Right atrium auricular region (tissue), 2 donors: Measurements from ENCODE around the gene NEK11. TPM values are rescaled to one million over a fixed set of nuclear protein-coding genes. Genes with fewer than 3 reads are reported as not detected.

Experiments
- DNase-seq: peaks from one replicate; pipeline ENCODE4 v3.0.0-alpha.2; 2019; ENCODE audit warnings: low spot score
- H3K27ac ChIP-seq, 2 donors: fragments of 200-600 bp; sonication (generic); 1 replicate in 1 of 2; 2 replicates in 1 of 2; pipeline ENCODE4 v1.5.1; 2016 to 2019
- H3K27me3 ChIP-seq, 2 donors: fragments of 200-600 bp; sonication (generic); one replicate each; pipeline versions ENCODE4 v1.5.1 to v1.6.0; 2017 to 2019
- H3K36me3 ChIP-seq: fragments of 200-600 bp; sonication (generic); one replicate; pipeline ENCODE4 v1.5.1; 2016
- H3K4me1 ChIP-seq, 2 donors: fragments of 200-600 bp; sonication (generic); one replicate each; pipeline versions ENCODE4 v1.5.1 to v1.6.0; 2017 to 2019
- H3K4me3 ChIP-seq, 2 donors: fragments of 200-600 bp; sonication (generic); 1 replicate in 1 of 2; 2 replicates in 1 of 2; pipeline ENCODE4 v1.5.1; 2017 to 2019; ENCODE audit warnings: mild to moderate bottlenecking in 1 of 2, moderate library complexity in 1 of 2
- H3K9me3 ChIP-seq, 2 donors: fragments of 200-600 bp; sonication (generic); one replicate each; pipeline ENCODE4 v1.5.1; 2019
- CTCF ChIP-seq, 2 donors: fragments of 200-600 bp; sonication (generic); IDR thresholded peaks; one replicate each; pipeline ENCODE4 v1.5.1; 2019; ENCODE audit warnings: antibody characterized with exemption in 2 of 2
- total RNA-seq, 2 donors: library from RNA; depleted of rRNA; stranded (reverse); fragments of >200 nt; gene quantifications; one replicate each; pipeline ENCODE4 v1.1.0, GENCODE V29; 2016

NEK11 gene
- total RNA-seq, 2 donors from 2014 or later = 2.0 to 2.2 TPM

DNA sequence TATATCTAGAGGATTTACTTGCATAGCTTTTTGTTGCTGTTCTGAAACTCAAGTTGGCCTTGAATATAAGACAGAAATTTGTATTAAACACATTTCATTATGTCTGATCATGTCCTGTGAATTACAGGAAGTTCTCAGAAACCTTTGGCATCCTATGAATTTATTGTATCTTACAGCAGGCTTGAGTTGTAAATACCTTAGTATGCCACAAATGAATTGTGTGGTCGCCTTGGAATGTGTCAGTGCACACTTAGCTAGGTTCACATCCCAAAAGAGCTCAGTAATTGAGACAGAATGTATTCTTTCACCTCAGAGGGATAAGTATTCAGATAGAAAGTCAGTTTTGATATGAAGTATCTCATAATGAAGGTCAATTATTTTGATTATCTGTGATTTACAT, 83.4 kb downstream of the NEK11 start:
- no peak for DNase-seq
- H3K9me3 ChIP-seq = no peaks in the 10 kb centered on the region
- H3K27me3 ChIP-seq = no peaks in the 10 kb centered on the region
- H3K27ac ChIP-seq = no peak overlapping the region
- no peak for TF ChIP-seq CTCF (IDR thresholded peaks at IDR 0.05)
- no peaks in the 10 kb centered on the region for H3K4me1 ChIP-seq
- H3K4me3 ChIP-seq = no peak overlapping the region
- H3K36me3 ChIP-seq = no peaks in the 10 kb centered on the region

GRCh38 chr3:131114256-131114655, 87.6 kb downstream of the NEK11 start:
- H3K27me3 ChIP-seq = no peaks in the 10 kb centered on the region
- no peak for DNase-seq
- no peak for TF ChIP-seq CTCF (IDR thresholded peaks at IDR 0.05)
- H3K4me1 ChIP-seq = no peaks in the 10 kb centered on the region
- no peaks in the 10 kb centered on the region for H3K9me3 ChIP-seq
- H3K36me3 ChIP-seq = no peaks in the 10 kb centered on the region
- H3K4me3 ChIP-seq = no peak overlapping the region
- no peak overlapping the region for H3K27ac ChIP-seq

DNA sequence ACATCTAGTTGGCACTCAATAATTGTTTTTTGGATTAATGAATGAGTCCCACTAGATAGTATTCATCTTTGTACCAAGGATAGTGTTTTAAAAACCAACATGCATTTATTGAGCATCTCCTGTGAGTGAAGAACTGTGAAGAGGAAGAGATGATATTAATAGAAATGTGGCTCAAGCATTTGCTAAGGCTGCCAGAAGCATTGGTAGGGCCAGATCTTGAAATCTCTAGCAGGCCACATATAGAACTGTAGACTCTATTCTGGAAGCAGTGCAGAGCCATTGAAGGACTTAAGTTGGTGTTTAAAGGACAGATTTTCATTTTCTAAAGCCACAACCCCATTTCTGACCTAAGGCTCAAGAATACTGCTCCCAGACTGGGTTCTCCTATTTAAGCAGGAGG, 99.0 kb downstream of the NEK11 start:
- DNase-seq = no peak
- H3K4me1 ChIP-seq = no peaks in the 10 kb centered on the region
- peaks cover 0 to 20% of the 10 kb centered on the region in 2 donors for H3K9me3 ChIP-seq
- H3K27me3 ChIP-seq = no peaks in the 10 kb centered on the region
- H3K27ac ChIP-seq = no peak overlapping the region
- TF ChIP-seq CTCF (IDR thresholded peaks at IDR 0.05) = no peak
- H3K4me3 ChIP-seq = no peak overlapping the region
- no peaks in the 10 kb centered on the region for H3K36me3 ChIP-seq

GRCh38 chr3:131140891-131141290, 114.2 kb downstream of the NEK11 start:
- no peaks in the 10 kb centered on the region for H3K9me3 ChIP-seq
- H3K27ac ChIP-seq = no peak overlapping the region
- no peaks in the 10 kb centered on the region for H3K4me1 ChIP-seq
- H3K36me3 ChIP-seq = no peaks in the 10 kb centered on the region
- no peak for TF ChIP-seq CTCF (IDR thresholded peaks at IDR 0.05)
- no peaks in the 10 kb centered on the region for H3K27me3 ChIP-seq
- H3K4me3 ChIP-seq = no peak overlapping the region
- no peak for DNase-seq

DNA sequence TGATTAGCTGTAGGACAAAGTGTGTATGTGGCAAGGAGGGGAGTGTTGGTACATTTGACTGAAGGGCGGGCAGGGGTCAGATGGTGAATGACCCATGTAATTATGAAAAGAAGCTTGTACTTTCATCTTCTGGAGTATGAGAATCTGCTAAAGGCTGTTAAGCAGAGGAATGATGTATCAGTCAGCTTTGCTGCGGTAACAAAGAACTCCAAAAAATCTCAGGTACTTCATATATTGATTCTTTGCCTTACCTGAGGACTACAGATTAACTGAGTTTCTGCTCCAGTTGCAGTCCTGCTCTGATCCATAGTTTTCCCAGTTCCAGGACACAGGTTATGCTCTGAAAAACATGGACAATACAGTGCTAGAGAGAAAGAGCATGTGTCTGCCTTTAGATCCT, 115.1 kb downstream of the NEK11 start:
- no peaks in the 10 kb centered on the region for H3K4me1 ChIP-seq

More for the DNA sequence above, 115.1 kb downstream of the NEK11 start:
- no peaks in the 10 kb centered on the region for H3K27me3 ChIP-seq
- no peak for TF ChIP-seq CTCF (IDR thresholded peaks at IDR 0.05)
- H3K36me3 ChIP-seq = no peaks in the 10 kb centered on the region
- H3K27ac ChIP-seq = no peak overlapping the region
- no peaks in the 10 kb centered on the region for H3K9me3 ChIP-seq
- no peak for DNase-seq
- no peak overlapping the region for H3K4me3 ChIP-seq
